ENCODE measurements around the gene TXLNA. TPM values are rescaled to one million over a fixed set of nuclear protein-coding genes. Genes with fewer than 3 reads are reported as not detected.

TXLNA gene
- total RNA-seq, 6 donors from 2014 or later = 29.3 to 57.5 (median 47.5) TPM

DNA sequence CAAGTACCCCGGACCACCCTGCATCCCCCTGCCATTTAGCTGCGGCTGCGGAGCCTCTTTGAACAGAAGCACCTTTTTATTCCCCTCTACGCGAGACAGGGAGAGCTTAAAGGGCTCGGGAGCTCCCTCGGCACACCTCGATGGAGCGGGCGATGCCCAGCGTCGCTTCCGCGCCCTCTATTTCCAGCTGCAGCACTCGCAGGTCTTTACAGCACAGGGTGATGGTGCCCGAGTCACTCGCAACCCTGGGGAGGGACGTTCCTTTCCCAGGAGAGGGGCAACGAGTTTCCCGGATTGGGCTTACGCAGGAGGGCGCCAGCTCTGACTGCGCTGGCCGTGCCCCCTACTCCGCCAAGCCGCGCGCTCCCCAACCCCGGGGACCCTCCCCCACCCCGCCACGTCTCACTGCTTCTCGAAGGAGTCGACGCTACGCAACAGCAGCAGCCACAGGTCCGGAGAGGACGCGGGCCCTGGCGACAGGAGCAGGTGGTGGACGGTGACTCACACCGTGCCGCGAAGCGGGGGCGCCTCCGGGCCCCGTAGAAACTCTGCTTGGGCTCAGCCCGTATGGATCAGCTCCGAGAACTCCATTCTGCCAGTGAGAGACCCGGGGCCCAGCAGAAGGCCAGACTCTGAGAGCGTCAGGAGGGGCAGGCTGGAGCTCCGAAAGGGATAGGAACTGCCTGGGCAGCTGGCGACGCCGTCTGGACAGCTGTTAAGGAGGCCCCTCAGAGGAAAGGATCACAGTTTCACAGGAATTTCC, 61.7 kb downstream of the TXLNA start:
- H3K27ac ChIP-seq = peak overlapping the region; percentile 79 to 94 (median 88)
- peaks cover 24 to 43% (median 36%) of the 10 kb centered on the region in 4 donors for H3K4me1 ChIP-seq
- DNase-seq (peak; percentile 73 to 89), ATAC-seq (ENCODE audit: low FRiP score in 2 of 2) (peak; percentile 76 to 85)
- H3K9me3 ChIP-seq = no peaks in the 10 kb centered on the region
- H3K4me3 ChIP-seq = peak overlapping the region; percentile 61 to 75 (median 71)
- WGBS, 2 donors = 1 to 5% methylated on average over 7 to 16 of the region's 55 CpGs
- TF ChIP-seq, protein P1, sequence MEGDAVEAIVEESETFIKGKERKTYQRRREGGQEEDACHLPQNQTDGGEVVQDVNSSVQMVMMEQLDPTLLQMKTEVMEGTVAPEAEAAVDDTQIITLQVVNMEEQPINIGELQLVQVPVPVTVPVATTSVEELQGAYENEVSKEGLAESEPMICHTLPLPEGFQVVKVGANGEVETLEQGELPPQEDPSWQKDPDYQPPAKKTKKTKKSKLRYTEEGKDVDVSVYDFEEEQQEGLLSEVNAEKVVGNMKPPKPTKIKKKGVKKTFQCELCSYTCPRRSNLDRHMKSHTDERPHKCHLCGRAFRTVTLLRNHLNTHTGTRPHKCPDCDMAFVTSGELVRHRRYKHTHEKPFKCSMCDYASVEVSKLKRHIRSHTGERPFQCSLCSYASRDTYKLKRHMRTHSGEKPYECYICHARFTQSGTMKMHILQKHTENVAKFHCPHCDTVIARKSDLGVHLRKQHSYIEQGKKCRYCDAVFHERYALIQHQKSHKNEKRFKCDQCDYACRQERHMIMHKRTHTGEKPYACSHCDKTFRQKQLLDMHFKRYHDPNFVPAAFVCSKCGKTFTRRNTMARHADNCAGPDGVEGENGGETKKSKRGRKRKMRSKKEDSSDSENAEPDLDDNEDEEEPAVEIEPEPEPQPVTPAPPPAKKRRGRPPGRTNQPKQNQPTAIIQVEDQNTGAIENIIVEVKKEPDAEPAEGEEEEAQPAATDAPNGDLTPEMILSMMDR (IDR thresholded peaks at IDR 0.05) = no peak
- TF ChIP-seq POLR2AphosphoS5 (IDR thresholded peaks at IDR 0.05) = peak; percentile 46 to 50
- no peak for TF ChIP-seq EP300 (IDR thresholded peaks at IDR 0.05)
- TF ChIP-seq POLR2A (IDR thresholded peaks at IDR 0.05) = no peak
- no peaks in the 10 kb centered on the region for H3K36me3 ChIP-seq
- H3K27me3 ChIP-seq = no peaks in the 10 kb centered on the region

DNA sequence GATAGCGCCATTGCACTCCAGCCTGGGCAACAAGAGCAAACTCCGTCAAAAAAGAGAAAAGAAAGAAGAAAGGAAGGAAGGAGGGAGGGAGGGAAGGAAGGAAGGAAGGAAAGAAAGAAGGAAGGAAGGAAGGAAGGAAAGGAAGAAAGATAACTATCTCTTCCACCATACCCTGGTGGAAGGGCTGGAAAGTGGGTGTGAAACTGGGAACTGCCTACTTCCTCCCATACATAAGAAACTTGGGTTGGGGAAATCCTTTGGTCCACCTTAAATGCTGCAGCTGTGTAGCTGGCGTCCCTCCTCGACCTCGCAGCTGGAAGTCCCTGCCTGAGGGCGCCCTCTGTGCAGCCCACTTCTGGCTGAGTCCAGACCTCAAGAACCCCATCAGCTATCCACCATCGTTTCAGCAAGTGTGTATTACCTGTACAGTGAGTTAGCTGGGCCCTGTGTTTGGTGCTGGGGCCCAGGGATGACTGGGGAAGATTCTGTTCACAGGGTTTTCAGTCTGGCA, 62.9 kb downstream of the TXLNA start:
- Histone ChIP-seq H3K9me3 (no peaks in the 10 kb centered on the region), H3K4me1 (peaks cover 33 to 53% (median 46%) of the 10 kb centered on the region in 4 donors), H3K36me3 (no peaks in the 10 kb centered on the region), H3K27me3 (no peaks in the 10 kb centered on the region), H3K27ac (peak overlapping the region in 3 of 4 donors; percentile 79 to 94 (median 89)), H3K4me3 (peak overlapping the region; percentile 11 to 22 (median 16))
- ATAC-seq (ENCODE audit: low FRiP score in 2 of 2) (peak in 1 of 2 donors; percentile 49), DNase-seq (no peak)
- WGBS, 2 donors = 25% methylated on average over 7 of the region's 7 CpGs
- TF ChIP-seq, protein P1 (IDR thresholded peaks at IDR 0.05) = no peak
- peak in 1 of 2 donors; percentile 22 for TF ChIP-seq POLR2AphosphoS5 (IDR thresholded peaks at IDR 0.05)

DNA sequence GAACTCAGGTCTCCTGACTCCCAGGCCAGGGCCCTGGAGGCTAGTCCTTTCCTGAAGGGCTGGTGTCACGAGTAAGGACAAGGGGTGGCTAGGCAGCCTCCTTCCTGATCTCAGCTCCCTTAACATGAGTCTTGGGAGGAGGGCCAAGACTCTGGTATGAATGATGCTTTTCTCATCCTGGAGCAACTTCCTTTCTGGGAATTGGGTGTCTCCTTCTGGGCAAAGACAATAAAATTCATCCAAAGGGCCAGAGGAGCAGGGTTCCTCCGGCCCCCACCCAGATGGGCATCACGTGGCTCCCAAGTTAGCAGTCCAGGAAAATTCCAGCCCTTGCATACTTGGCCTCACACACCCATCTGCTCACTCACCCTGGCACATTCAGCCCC, 67.4 kb downstream of the TXLNA start, which contains the start of gene FAM167B:
Gene FAM167B (plus strand): TSS at position 335 of the 386 bp plus-strand sequence. CDS start 200 bp downstream, outside the sequence.
- TF ChIP-seq EP300 (IDR thresholded peaks at IDR 0.05) (peak; percentile 12 to 94 (median 84)), POLR2A (IDR thresholded peaks at IDR 0.05) (no peak), POLR2AphosphoS5 (IDR thresholded peaks at IDR 0.05) (peak; percentile 71 to 92)
- TF ChIP-seq, protein P1 (IDR thresholded peaks at IDR 0.05) = no peak
- H3K9me3 ChIP-seq = no peaks in the 10 kb centered on the region
- DNase-seq (peak in 1 of 2 donors; percentile 39), ATAC-seq (ENCODE audit: low FRiP score in 2 of 2) (peak; percentile 28 to 30)
- peaks cover 48 to 71% (median 64%) of the 10 kb centered on the region in 4 donors for H3K4me1 ChIP-seq
- no peaks in the 10 kb centered on the region for H3K36me3 ChIP-seq
- no peaks in the 10 kb centered on the region for H3K27me3 ChIP-seq
- WGBS, 2 donors = 52 to 73% methylated on average over 2 of the region's 3 CpGs
- H3K4me3 ChIP-seq = peak within 1 kb of the TSS in 2 of 4 donors; percentile 19 to 32
- H3K27ac ChIP-seq = peak within 1 kb of the TSS; percentile 66 to 87 (median 84)

DNA sequence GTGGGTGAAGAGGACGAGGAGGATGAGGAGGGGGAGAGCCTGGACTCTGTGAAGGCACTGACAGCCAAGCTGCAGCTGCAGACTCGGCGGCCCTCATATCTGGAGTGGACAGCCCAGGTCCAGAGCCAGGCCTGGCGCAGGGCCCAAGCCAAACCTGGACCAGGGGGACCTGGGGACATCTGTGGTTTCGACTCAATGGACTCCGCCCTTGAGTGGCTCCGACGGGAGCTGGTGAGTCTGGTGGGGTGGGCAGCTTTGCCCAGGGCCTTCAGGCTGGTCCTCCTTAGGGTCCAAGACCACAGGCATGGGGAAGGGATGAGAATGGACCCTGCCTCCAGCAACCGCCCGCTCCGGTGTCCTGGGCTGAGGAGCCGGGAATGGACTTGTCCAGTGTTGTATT, 68.0 kb downstream of the TXLNA start:
- H3K4me1 ChIP-seq = peaks cover 46 to 71% (median 62%) of the 10 kb centered on the region in 4 donors
- H3K27ac ChIP-seq = peak overlapping the region; percentile 66 to 87 (median 82)
- no peaks in the 10 kb centered on the region for H3K27me3 ChIP-seq
- WGBS, 2 donors = 44 to 80% methylated on average over 4 to 8 of the region's 12 CpGs
- TF ChIP-seq POLR2A (IDR thresholded peaks at IDR 0.05) (no peak), POLR2AphosphoS5 (IDR thresholded peaks at IDR 0.05) (no peak), EP300 (IDR thresholded peaks at IDR 0.05) (no peak)
- TF ChIP-seq, protein P1 (IDR thresholded peaks at IDR 0.05) = no peak
- no peaks in the 10 kb centered on the region for H3K9me3 ChIP-seq
- DNase-seq = peak in 1 of 2 donors; percentile 76
- peak overlapping the region in 1 of 4 donors; percentile 32 for H3K4me3 ChIP-seq
- peak in 1 of 2 donors; percentile 3 for ATAC-seq (ENCODE audit: low FRiP score in 2 of 2)
- no peaks in the 10 kb centered on the region for H3K36me3 ChIP-seq

Other genes with a start within 250 kb of the TXLNA start
- 100 to 1,000 TPM in 4 of 6 donors, 10 to 100 TPM in 2; 71.6 to 279 (median 148) TPM for gene PTP4A2, start 241.3 kb upstream of the TXLNA start, total RNA-seq
- 100 to 1,000 TPM in 1 of 6 donors, 10 to 100 TPM in 5; 52.4 to 101 (median 91.9) TPM for gene KHDRBS1, start 165.8 kb upstream of the TXLNA start, total RNA-seq
- 10 to 100 TPM in 3 of 6 donors, 1 to 10 TPM in 3; 5.0 to 22.1 (median 10.2) TPM for gene TMEM39B, start 106.7 kb upstream of the TXLNA start, total RNA-seq
- gene KPNA6, start 71.6 kb upstream of the TXLNA start, total RNA-seq = 10 to 100 TPM; 16.8 to 53.8 (median 42.0) TPM
- gene CCDC28B, start 20.9 kb downstream of the TXLNA start, total RNA-seq = 1 to 10 TPM in 5 of 6 donors, under 1 TPM in 1; 0.98 to 4.2 (median 3.2) TPM
- 1 to 10 TPM in 5 of 6 donors, under 1 TPM in 1; 0.55 to 6.3 (median 1.9) TPM for gene IQCC, start 26.0 kb downstream of the TXLNA start, total RNA-seq
- gene DCDC2B, start 29.4 kb downstream of the TXLNA start, total RNA-seq = 10 to 100 TPM in 1 of 6 donors, 1 to 10 TPM in 4, under 1 TPM in 1; 0.11 to 11.4 (median 4.5) TPM
- gene TMEM234, start 42.7 kb downstream of the TXLNA start, total RNA-seq = 10 to 100 TPM; 14.9 to 62.9 (median 21.1) TPM
- 100 to 1,000 TPM in 4 of 6 donors, 10 to 100 TPM in 2; 62.9 to 173 (median 109) TPM for gene EIF3I, start 42.7 kb downstream of the TXLNA start, total RNA-seq
- gene FAM167B, start 67.5 kb downstream of the TXLNA start, total RNA-seq = 10 to 100 TPM in 2 of 6 donors, 1 to 10 TPM in 3, not detected in 1; 1.9 to 53.0 (median 4.6) TPM
- 10 to 100 TPM in 1 of 6 donors, 1 to 10 TPM in 5; 5.1 to 25.1 (median 7.7) TPM for gene LCK, start 71.6 kb downstream of the TXLNA start, total RNA-seq
- 10 to 100 TPM; 36.8 to 78.0 (median 48.8) TPM for gene HDAC1, start 112.4 kb downstream of the TXLNA start, total RNA-seq
- 10 to 100 TPM in 2 of 6 donors, 1 to 10 TPM in 4; 1.0 to 56.9 (median 9.4) TPM for gene MARCKSL1, start 156.6 kb downstream of the TXLNA start, total RNA-seq
- 10 to 100 TPM in 3 of 6 donors, 1 to 10 TPM in 3; 4.3 to 43.0 (median 10.5) TPM for gene FAM229A, start 182.8 kb downstream of the TXLNA start, total RNA-seq
- gene TSSK3, start 182.9 kb downstream of the TXLNA start, total RNA-seq = 1 to 10 TPM in 4 of 6 donors, not detected in 2; 1.2 to 2.3 (median 1.8) TPM
- 100 to 1,000 TPM in 1 of 6 donors, 10 to 100 TPM in 5; 60.8 to 116 (median 68.9) TPM for gene BSDC1, start 214.8 kb downstream of the TXLNA start, total RNA-seq

All from upper lobe of left lung (tissue), 6 donors.